Parathyroid adenoma (tissue), 2 donors: ENCODE results near the gene MCC.
A peak's percentile ranks its signal among the peaks of the same experiment; 100 is the strongest.

Experiments
- H2AFZ ChIP-seq: fragments of 300-600 bp; sonication (generic); one replicate; pipeline ENCODE4 v1.7.0; 2017; ENCODE audit warnings: antibody characterized with exemption, mild to moderate bottlenecking
- H3K27ac ChIP-seq: fragments of 300-600 bp; sonication (generic); one replicate; pipeline ENCODE4 v1.7.0; 2017
- H3K27me3 ChIP-seq: fragments of 300-600 bp; sonication (generic); one replicate; pipeline ENCODE4 v1.7.0; 2017; ENCODE audit warnings: low read length; ENCODE audit not compliant: control insufficient read depth, insufficient read depth
- H3K36me3 ChIP-seq: fragments of 300-600 bp; sonication (generic); one replicate; pipeline ENCODE4 v1.7.0; 2017; ENCODE audit warnings: low read length; ENCODE audit not compliant: control insufficient read depth, insufficient read depth
- H3K4me1 ChIP-seq: fragments of 300-600 bp; sonication (generic); one replicate; pipeline ENCODE4 v1.7.0; 2017; ENCODE audit warnings: control low read depth
- H3K4me2 ChIP-seq: fragments of 300-600 bp; sonication (generic); one replicate; pipeline ENCODE4 v1.7.0; 2017; ENCODE audit warnings: low read length
- H3K4me3 ChIP-seq: fragments of 300-600 bp; sonication (generic); one replicate; pipeline ENCODE4 v1.7.0; 2017; ENCODE audit warnings: low read depth, low read length
- H3K79me2 ChIP-seq: fragments of 300-600 bp; sonication (generic); one replicate; pipeline ENCODE4 v1.7.0; 2017; ENCODE audit warnings: control low read depth
- H3K9ac ChIP-seq: fragments of 300-600 bp; sonication (generic); one replicate; pipeline ENCODE4 v1.7.0; 2017; ENCODE audit warnings: mild to moderate bottlenecking
- H3K9me3 ChIP-seq: fragments of 300-600 bp; sonication (generic); one replicate; pipeline ENCODE4 v1.7.0; 2017; ENCODE audit warnings: low read length; ENCODE audit not compliant: control insufficient read depth
- CTCF ChIP-seq: fragments of 300-600 bp; sonication (generic); IDR thresholded peaks from one replicate; pipeline ENCODE4 v1.7.0; 2017; ENCODE audit warnings: antibody characterized with exemption, mild to moderate bottlenecking
- donor health status: primary hyperparathyroidism.

Gene MCC

GRCh38 chr5:113059232-113060040 is 428.8 kb downstream of the MCC start:
- TF ChIP-seq CTCF = no peak
- peaks cover 36% of the 10 kb centered on the region for H3K79me2 ChIP-seq
- no peak overlapping the region for H3K4me3 ChIP-seq
- no peaks in the 10 kb centered on the region for H3K9me3 ChIP-seq
- H3K27ac ChIP-seq = peak overlapping the region; percentile 94
- H3K9ac ChIP-seq = no peak overlapping the region
- no peaks in the 10 kb centered on the region for H3K27me3 ChIP-seq
- H3K4me2 ChIP-seq = no peak overlapping the region
- peaks cover 79% of the 10 kb centered on the region for H3K4me1 ChIP-seq
- H2AFZ ChIP-seq = no peak overlapping the region
- no peaks in the 10 kb centered on the region for H3K36me3 ChIP-seq

DNA sequence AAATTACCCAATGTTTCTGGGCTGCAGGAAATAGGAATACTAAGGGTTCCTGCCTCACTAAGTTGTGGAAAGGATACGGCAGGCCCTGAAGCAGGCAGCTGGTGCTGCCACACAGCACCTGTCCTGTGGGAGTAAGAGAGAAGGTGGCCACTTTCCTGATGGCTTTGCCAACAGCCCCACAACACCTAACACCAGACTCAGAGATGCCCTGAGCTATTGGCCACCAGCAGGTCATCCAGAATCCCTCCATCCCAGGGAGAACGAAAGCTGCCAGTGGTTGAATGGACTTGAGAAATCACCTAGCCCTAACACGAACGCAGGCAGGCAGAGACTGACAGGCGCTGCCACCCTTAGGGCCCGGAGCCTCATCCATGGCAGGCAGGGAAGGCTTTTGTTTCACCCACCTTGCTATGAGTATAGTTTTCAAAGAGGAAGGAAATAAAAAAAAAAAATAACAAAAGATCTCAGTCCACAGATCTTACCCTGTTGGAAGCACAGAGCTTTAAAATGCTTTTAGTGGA is 429.5 kb downstream of the MCC start:
- no peaks in the 10 kb centered on the region for H3K27me3 ChIP-seq
- no peak for TF ChIP-seq CTCF
- no peak overlapping the region for H3K4me3 ChIP-seq
- peak overlapping the region; percentile 94 for H3K27ac ChIP-seq
- no peak overlapping the region for H3K4me2 ChIP-seq
- H3K9ac ChIP-seq = no peak overlapping the region
- H3K79me2 ChIP-seq = peaks cover 30% of the 10 kb centered on the region
- no peaks in the 10 kb centered on the region for H3K36me3 ChIP-seq
- H3K9me3 ChIP-seq = no peaks in the 10 kb centered on the region
- no peak overlapping the region for H2AFZ ChIP-seq
- H3K4me1 ChIP-seq = peaks cover 75% of the 10 kb centered on the region

GRCh38 chr5:113058269-113058668 is 430.0 kb downstream of the MCC start:
- Histone ChIP-seq H3K4me1 (peaks cover 75% of the 10 kb centered on the region), H2AFZ (no peak overlapping the region), H3K27ac (peak overlapping the region; percentile 94), H3K27me3 (no peaks in the 10 kb centered on the region), H3K9ac (no peak overlapping the region), H3K9me3 (no peaks in the 10 kb centered on the region), H3K79me2 (peaks cover 28% of the 10 kb centered on the region), H3K4me3 (no peak overlapping the region), H3K36me3 (no peaks in the 10 kb centered on the region), H3K4me2 (no peak overlapping the region)
- no peak for TF ChIP-seq CTCF

DNA sequence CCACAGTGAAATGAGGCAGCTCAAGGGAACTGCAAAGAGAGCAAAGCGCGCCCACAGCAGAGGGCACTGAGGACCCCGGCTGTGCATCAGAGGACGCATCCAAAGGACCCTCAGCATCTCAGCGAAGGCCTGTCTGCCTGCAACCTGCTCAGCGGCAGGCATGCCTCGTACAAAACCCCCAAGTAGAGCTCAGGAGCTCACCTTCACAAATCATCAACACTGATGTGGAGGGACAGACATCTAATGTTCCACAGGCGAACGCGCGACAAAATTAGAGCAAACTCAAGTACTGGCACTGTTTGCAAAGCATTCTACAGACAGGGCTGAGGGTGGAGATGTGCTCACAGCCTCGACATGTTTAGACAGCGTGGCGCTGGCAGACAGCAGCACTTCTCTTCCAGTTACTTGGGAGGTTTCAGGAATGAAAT is 430.7 kb downstream of the MCC start:
- Histone ChIP-seq H3K4me3 (no peak overlapping the region), H3K79me2 (peaks cover 28% of the 10 kb centered on the region), H2AFZ (no peak overlapping the region), H3K36me3 (no peaks in the 10 kb centered on the region), H3K4me2 (peak overlapping the region; percentile 5), H3K4me1 (peaks cover 72% of the 10 kb centered on the region), H3K27me3 (no peaks in the 10 kb centered on the region), H3K9ac (no peak overlapping the region), H3K9me3 (no peaks in the 10 kb centered on the region), H3K27ac (peak overlapping the region; percentile 94)
- peak; percentile 15 for TF ChIP-seq CTCF
